IPS-NIHi7 (cell line): ENCODE data around the gene CBLC.
A peak's percentile ranks its signal among the peaks of the same experiment; 100 is the strongest.
"Not testable (repeated sequence)": the region's sequence is repeated elsewhere in the genome, so short reads cannot be mapped to it uniquely, and the experiment has no call there.

Experiments
- DNase-seq: peaks from one replicate; pipeline ENCODE4 v3.0.0; 2012; ENCODE audit warnings: mixed read lengths; ENCODE audit errors: extremely low spot score

CBLC gene

DNA sequence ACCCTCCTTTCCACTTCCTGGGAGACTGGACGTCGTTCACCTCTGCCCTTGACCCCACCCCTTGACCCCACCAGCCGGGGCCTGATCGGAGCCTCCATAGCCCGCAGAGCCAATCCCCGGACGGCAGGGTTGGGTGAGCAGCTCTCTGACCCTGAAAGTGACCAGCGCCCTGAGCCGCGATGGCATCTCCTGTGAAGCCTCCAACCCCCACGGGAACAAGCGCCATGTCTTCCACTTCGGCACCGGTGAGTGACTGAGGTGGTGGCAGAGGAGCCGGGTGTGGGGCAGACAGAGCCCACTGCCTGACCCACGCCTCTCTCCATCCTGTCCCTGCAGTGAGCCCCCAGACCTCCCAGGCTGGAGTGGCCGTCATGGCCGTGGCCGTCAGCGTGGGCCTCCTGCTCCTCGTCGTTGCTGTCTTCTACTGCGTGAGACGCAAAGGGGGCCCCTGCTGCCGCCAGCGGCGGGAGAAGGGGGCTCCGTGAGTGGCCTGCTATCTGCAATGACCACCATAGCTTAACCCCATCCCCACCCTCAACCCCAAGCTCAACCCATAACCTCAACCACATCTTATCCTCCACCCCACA lies 41.6 kb downstream of the CBLC start:
- DNase-seq, result no peak

DNA sequence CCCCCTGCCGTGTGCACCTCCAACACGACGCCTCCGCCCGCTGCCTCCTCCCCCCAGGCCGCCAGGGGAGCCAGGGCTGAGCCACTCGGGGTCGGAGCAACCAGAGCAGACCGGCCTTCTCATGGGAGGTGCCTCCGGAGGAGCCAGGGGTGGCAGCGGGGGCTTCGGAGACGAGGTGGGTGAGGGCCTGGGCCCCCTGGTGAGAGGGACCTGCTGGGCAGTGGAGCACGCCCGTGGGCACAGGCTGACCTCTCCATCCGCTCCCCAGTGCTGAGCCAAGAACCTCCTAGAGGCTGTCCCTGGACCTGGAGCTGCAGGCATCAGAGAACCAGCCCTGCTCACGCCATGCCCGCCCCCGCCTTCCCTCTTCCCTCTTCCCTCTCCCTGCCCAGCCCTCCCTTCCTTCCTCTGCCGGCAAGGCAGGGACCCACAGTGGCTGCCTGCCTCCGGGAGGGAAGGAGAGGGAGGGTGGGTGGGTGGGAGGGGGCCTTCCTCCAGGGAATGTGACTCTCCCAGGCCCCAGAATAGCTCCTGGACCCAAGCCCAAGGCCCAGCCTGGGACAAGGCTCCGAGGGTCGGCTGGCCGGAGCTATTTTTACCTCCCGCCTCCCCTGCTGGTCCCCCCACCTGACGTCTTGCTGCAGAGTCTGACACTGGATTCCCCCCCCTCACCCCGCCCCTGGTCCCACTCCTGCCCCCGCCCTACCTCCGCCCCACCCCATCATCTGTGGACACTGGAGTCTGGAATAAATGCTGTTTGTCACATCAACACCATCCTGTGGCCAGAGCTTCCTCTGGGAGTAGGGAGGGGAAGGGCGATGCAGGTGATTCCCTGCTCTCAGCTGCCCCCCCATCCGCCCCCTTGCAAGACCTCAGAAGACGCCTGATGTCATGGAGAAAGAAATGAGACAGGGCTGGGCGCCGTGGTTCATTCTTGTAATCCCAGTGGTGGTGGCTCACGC lies 43.2 kb downstream of the CBLC start:
- DNase-seq, result no peak

DNA sequence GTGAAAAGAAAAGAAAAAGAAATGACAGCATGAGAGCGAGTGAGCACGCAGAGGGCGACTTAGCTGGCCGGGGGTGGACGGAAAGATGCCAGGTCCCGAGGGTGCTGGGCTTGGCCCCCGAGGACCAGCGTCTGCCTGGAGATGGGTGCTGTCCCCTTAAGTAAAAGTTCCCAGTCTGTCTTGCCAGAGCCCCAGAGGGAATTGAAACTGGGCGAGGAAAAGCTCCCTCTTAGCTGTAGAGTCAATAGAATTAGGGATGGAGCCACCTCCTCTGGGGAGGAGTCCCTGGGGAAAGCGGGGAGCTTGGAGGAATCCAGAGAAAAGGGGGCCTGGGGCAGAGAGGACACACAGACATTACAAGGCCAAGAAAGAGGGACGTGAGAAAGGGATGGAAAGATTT lies 44.5 kb downstream of the CBLC start:
- no peak for DNase-seq

DNA sequence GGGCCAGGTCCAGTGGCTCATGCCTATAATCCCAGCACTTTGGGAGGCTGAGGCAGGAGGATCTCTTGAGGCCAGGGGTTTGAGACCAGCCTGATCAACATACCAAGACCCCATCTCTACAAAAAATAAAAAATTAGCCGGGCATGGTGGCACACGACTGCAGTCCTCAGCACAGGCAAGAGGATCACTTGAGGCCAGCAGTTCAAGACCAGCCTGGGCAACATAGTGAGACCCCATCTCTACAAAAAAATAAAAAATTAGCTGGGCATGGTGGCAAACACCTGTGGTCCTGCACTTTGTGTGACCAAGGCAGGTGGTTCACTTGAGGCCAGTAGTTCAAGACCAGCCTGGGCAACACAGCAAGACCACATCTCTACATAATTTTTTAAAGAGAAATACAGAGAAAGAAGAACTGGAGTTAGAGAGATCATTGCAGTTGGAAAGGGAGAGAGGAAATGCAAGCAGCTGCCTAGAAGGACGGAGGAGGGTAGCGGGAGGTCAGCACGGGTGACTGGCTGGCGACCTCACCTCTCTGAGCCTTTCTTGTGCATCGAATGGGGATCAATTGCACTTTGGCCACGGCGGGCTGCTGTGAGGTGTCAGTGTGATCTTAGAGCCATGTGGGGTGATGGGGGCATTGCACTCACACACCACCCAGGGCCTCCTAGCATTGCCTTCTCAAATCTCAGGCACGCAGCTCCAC lies 45.1 kb downstream of the CBLC start:
- DNase-seq, result no peak

DNA sequence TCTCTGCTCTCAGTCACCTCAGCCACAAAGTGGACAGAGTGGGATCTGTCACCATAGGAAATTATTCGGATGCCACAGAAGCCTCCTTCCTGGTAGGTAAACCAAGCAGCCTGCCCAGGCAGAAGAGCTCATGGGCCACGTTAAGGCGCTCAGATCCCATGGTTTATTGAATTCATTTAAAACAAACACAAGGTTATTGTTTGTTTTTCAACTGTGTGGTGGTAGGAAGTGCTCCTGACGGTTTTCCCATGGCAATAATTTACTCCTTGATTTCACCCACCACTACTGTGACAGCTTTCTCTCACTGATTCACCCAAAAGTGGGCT lies 45.6 kb downstream of the CBLC start:
- DNase-seq, result no peak

DNA sequence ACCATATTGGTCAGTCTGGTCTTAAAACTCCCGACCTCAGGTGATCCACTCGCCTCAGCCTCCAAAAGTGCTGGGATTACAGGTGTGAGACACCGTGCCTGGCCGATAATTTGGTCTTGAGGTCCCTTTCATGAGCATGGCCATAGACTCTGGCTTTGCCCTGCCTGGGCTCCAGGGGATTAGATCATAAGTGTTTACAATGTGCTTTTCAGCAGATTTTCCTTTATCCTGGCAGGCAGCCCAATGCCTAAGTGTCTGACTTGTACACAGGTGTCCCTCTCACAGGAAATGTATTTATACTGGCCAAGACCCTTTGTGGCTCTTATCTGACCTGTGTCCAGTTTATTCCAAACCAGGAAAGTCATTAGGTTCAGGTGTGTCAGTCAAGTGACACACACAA lies 47.1 kb downstream of the CBLC start:
- DNase-seq, result no peak

DNA sequence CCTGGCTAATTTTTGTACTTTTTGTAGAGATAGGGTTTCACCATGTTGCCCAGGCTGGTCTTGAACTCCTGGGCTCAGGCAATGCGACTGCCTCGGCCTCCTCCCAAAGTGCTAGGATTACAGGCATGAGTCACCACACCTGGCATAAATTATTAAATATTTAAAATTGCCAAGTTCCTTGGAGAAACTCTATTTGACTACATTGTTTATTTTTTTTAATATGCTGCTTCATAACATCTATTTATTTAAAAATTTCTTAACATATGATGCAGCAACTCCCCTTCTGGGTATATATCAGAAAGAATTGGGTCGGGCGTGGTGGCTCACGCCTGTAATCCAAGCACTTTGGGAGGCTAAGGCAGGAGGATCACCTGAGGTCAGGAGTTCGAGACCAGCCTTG lies 55.2 kb downstream of the CBLC start:
- DNase-seq, result not testable (repeated sequence)

DNA sequence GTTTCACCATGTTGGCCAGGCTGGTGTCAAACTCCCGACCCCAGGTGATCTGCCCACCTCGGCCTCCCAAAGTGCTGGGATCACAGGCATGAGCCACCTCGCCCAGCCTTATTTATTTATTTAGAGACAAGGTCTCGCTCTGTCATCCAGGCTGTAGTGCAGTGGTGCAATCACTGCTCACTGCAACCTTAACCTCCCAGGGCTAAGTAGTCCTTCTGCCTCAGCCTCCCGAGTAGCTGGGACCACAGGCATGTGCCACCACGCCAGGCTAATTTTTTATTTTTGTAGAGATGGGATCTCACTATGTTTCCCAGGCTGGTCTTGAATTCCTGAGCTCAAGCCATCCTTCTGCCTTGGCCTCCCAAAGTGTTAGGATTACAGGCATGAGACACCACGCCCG lies 56.7 kb downstream of the CBLC start:
- DNase-seq, result not testable (repeated sequence)

DNA sequence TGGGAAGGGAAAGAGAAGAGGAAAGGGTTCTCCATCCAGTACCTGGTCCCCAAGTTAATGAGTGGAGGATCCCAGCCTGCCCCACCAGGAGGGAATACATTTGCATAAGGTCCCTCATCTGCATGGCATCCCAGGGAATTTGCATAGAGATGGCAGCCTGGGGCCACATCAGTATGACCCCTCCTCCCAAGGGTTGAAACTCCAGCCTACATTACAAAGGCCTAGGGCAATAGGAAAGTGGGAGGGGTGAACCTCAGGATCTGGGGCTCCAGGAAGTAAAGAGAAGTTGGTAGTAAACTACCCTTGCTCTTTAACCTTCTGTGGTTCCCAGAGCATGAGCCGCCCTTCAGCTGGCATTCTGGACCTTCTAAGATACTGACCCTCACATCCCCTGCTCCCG lies 61.6 kb downstream of the CBLC start:
- DNase-seq, result peak; percentile 50

DNA sequence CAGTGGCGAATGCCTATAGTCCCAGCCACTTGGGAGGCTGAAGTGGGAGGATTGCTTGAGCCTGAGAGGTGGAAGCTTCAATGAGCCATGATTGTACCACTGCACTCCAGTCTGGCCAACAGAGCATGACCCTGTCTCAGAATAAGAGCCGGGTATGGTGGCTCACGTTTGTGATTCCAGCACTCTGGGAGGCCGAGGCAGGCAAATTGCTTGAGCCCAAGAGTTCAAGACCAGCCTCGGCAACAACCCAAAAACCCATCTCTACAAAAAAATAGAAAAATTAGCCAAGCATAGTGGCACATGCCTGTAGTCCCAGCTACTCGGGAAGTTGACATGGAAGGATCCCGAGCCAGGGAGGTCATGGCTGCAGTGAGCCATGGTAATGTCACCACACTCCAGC lies 63.1 kb downstream of the CBLC start:
- no peak for DNase-seq

DNA sequence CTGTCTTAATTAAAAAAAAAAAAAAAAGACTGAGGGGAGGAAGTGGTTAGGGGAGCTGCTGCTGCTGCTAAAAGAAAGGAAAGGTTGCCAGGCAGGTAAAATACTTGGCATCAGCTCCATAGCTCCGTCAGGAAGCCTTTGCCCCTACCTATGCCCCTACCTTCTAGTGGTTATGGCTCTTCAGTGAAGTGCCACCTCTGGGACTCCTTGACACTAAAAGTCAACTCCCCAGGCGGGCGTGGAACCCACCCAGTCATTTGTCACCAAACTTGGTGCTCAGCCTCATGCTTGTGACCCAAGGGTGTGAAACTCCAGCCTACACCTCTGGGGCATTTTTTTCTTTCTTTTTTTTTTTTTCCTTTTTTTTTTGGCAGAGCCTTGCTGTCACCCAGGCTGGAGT lies 63.5 kb downstream of the CBLC start:
- no peak for DNase-seq

DNA sequence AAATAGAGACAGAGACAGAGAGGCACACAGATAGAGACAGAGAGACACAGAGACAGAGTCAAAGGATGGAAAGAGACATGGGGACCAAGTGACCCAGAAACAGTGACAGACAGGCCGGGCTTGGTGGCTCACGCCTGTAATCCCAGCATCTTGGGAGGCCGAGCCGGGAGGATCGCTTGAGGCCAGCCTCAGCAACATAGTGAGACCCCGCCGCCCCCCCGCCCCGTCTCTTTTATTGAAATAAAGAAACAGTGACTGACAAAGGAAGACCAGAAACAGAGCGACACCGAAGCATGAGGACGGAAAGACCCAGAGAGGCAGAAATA lies 67.6 kb downstream of the CBLC start:
- no peak for DNase-seq

DNA sequence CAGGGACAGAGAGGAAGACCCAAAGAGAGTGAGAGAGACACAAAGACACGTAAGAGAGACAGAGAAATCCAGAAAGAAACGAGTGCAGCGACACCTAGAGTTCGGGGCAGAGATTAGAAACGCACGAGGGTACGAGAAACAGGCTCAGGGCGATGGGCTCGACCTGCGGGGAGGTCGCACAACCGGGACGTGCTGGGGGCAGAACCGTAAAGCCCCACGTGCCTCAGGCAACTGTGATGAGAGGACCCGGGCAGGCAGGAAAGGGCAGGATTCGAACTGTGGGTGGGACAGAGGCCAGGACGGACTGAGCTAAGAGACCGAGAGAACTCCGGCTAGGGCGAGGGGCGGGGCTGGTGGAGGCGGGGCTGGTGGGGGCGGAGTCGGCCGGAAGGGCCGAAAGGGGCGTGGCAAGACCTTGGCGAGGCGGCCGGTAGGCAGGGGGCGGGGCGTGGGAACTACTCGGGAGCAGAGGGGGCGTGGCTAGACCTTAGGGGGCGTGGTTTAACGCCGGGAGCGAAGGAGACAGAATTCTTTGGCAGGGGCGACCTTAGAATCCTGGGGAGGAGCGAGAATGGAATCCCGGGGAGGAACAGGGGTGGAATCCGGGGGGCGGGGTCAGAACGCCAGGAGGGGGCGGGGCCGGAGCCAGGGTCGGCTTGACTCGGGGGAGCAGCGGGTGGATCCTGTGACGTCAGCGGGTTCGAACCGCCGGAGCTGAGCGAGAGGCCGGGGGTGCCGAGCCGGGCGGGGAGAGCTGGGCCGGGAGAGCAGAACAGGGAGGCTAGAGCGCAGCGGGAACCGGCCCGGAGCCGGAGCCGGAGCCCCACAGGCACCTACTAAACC lies 68.1 kb downstream of the CBLC start, which contains the start of gene NECTIN2:
Gene NECTIN2, plus strand, starts transcription at position 686 of the 843 bp plus-strand sequence. CDS start 229 bp downstream, outside the sequence.
- peak; percentile 94 for DNase-seq

DNA sequence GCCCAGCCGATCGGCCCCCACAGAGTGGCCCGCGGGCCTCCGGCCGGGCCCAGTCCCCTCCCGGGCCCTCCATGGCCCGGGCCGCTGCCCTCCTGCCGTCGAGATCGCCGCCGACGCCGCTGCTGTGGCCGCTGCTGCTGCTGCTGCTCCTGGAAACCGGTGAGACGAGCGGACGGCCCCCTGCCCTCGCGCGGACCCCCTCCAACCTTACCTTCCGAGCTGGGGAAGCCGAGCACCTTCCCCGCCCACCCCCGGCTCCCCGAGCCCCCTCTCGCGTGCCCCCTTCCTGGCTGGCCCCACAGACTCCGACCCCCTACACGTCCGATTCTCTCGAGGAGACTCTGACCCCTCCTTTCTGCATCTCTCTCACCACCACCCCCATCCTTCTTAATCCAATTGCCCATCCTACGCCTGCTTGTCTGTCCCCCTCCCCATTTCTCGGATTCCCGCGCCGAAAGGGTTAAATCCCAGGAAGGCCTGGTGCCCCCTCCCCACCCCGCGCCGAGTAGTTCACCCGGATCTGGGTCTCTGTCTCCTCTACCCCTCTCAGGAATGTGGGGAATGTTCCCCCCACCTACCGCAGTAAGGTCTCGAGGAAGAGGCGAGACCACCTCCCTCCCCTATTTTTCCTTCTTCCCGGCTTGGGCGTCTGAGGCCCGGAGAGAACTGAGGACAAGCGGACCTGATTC lies 68.9 kb downstream of the CBLC start:
- DNase-seq, result peak; percentile 79

DNA sequence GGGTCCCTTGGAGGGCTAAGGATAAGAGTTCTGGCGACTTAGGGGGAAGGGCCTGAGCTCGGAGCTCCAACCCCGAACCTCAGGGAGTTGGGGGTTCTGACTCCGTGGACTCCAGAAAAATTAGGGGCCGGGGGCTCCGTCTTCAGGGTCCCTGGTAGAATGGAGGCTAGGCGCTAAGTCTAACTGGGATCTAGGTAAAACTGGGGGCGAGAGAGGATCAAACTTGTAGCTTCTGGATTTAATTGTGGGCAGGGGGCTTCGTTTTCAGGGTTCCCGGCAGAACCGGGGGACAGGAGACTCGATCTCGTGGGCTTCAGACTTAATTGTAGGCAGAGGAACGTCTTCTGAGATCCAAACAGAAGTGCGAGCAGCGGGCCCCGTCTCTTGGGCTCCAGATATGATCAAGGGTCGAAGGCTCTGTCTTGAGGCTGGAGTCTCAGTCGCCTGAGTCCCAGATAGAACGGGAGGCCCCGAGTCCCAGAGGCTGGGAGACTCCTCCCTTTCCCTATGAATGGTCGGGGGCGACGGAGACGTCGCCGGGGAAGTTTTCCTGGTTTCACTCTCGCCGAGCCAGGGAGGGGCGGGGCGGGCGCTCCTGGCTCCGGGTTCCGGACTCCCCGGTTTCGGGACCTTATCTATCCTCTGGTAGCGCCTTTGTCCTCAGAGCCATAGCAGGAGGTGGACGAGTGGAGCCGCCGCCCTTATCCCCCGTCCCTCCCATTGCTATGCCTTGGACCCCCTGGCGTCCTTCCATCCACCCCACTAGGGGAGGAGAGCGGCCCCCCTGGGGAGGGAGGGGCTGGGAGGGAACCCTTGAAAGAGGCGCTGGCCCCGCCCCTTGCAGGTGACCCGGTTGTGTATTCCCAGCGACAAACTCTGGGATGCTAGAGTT lies 69.7 kb downstream of the CBLC start:
- no peak for DNase-seq

DNA sequence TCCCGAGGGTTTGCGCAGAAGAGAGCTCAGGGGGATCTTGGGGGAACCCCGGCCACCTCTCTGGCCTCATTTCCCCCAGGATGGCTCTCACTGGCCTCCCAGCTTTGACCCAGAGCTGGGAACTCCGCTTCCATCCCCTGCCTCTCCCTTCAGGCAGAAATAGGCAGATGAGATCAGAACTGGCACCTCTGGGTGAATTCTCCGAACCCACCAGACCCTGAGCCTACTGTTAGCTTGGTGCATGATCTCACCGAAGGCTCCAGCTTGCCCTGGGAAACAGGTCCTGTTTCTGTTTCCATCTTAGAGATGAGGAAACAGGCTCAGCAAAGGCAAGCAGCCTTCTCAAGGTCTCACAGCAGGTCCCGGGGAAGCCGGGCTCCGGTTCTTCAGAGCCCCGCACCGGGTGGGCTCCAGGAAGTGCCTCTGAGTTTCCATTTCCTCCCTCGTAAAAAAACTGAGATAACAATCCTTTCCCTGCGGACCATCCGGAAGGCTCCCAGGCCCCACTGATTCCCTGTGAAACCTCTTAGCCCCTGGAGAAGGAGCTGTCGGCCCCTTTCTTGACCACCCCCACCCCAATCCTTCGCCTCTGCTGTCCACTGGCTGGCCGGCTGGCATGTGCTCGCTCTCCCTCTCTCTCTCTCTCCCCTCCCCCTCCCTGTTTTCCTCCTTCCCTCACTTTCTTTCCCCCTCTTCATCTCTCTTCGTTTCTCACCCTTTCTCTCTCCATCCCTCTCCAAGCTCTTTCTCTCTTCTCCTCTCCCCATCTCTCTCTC lies 70.5 kb downstream of the CBLC start:
- DNase-seq, result peak; percentile 37

DNA sequence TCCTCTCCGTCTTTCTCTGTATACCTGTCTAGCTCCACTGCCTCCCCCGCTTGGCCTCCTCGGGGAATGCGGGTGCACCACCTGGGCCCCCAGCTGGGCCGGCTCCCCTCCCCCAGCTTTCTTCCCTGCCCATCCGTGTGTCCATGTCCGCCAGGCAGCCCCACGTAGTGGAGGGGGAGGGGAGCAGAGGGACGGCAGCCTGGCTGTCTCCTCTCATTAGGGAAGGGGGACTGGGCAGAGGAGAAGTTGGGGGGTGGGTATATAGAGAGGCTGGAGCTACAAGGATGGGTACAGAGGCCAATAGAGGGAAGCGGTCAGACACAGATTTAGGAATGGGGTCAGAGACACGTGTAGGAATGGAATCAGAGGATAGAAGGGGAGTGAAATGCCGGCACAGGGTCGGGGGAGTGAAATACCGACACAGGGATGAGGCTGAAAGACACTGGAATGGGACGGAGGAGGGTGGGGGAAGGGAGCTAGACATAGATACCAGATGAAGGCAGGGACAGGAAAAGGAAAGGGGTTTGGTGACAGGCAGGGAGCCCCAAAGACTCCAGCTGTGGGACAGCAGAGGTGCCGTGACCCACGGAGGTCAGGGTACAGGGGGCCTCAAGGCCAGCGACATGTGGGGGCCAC lies 71.2 kb downstream of the CBLC start:
- DNase-seq, result no peak
